ENCODE results near the gene STX3.
"Not testable (repeated sequence)": the region's sequence is repeated elsewhere in the genome, so short reads cannot be mapped to it uniquely, and the experiment has no call there.

The STX3 gene

GRCh38 chr11:59756845-59757244 is 1.7 kb downstream of the STX3 start:
- DNase-seq (ENCODE audit: low read depth in 1 of 2, low spot score in 1 of 2) = no peak

DNA sequence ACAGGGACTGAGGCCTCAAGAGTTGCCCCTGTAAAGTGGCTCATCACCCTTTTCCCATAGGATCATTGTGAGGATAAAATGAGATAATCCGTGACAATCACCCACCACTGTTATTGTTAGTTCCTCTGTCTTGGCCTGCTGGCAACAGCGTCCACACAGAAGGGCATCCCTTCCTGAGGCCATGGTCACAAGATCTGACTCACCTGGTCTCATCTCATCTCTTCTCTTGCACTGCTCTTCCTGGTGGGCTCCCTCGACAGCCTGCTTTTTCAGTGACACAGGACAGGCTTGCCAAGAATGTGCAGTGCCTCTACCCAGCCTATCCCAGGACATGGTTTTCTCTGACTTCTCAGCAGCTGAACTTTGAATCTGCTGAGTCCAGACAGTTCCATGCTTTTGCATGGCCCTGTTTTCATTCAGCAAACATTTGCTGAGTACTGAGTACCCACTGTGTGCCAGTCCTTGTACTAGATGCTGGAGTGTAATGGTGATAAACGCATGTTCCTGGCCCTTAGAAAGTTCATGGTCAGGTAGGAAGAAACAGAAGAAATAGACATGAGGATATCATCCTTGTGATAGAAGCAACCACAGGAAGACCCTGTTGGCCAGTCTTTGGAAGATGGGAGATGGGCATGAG is 3.3 kb downstream of the STX3 start:
- DNase-seq (ENCODE audit: low read depth in 1 of 2, low spot score in 1 of 2) = no peak

DNA sequence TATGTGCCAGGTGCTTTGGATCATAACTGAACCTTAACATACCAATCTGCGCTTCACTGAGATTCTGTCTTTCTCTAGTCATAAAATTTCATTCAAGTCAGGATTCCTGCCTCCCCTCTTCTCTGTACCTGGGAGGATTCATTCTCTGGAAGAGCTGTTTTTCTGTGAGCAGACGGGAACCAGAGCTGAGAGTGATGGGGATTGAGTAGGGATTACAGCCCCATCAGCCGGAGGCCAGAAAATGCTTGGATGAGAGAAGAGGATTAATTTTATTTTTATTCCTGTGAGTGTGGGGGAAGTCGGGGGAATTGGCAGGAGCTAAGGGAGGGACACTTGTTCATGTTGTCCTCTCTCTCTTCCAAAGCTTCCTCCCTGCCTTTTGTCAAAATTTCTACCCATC is 4.7 kb downstream of the STX3 start:
- DNase-seq (ENCODE audit: low read depth in 1 of 2, low spot score in 1 of 2) = no peak

GRCh38 chr11:59760771-59761170 is 5.6 kb downstream of the STX3 start:
- DNase-seq (ENCODE audit: low read depth in 1 of 2, low spot score in 1 of 2) = no peak

DNA sequence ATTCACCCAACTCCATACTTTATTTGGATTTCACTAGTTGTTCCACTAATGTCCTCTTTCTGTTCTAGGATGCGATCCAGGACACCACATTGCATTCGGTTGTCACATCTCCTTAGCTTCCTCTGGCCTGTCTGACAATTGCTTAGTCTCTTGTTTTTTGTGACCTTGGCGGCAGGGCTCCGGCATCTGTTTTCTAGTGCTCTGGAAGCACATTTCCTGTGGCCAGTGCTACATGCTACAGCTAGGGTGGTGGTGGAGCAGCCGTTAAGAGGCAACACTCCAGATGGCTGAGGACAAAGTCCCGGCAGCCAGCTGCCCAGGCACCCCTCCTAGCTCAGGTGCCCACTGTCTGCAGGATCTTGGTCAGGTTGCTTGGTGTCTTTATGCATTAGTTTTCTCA is 6.8 kb downstream of the STX3 start:
- DNase-seq (ENCODE audit: low read depth in 1 of 2, low spot score in 1 of 2) = no peak

GRCh38 chr11:59765068-59765735 is 10.0 kb downstream of the STX3 start:
- DNase-seq (ENCODE audit: low read depth in 1 of 2, low spot score in 1 of 2) = no peak

DNA sequence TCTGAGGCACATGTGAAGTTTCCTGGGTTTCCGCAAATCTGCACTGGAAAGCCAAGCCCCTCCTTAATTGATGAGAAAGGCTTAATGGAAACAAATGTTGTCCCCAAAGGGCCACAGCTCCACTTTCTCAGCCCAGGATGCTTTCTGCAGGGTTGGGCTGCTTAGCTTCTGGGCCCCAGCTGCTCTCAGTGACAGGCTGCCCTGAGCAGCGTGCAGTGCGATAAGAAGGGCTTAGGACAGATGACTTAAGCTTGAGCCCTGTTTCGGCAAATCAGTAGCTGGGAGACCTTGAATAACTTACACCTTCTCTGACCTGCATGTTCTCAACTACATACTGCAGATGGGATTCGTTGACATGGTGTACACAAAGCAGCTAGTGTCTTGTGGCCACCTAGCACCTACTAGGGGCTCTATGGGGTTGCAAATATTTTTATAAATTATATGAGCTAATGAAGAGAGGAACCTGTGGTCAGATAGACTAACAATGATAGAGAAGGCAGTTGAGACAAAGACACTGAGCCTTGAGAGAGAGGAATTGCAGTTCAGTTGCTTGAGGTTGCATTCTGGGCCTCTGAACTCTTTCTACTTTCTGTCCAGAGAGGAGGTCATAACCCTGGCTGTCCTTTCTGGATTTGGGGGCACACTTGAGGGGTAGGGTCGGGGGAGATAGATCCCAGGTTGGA is 11.5 kb downstream of the STX3 start:
- no peak for DNase-seq (ENCODE audit: low read depth in 1 of 2, low spot score in 1 of 2)

GRCh38 chr11:59767225-59767611 is 12.0 kb downstream of the STX3 start:
- DNase-seq (ENCODE audit: low read depth in 1 of 2, low spot score in 1 of 2) = no peak

DNA sequence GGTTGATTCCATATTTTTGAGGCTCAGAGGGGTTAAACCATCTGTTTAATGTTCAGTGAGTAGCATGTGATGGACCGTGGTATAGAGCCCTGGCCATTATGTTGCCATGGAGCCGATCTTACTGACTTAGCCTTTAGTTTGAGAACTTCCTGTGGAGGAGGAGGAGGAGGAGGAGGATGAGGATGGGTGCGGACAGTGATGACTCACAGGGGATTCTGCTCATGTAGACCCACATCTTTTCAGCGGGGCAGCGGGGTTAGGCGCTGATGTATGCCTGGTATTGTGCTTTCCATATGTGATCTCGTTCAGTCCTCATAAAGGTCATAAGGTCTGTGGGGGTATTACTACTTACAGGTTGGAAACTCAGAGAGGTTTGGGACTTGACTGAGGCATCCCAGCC is 13.9 kb downstream of the STX3 start:
- no peak for DNase-seq (ENCODE audit: low read depth in 1 of 2, low spot score in 1 of 2)

GRCh38 chr11:59769828-59770227 is 14.7 kb downstream of the STX3 start:
- no peak for DNase-seq (ENCODE audit: low read depth in 1 of 2, low spot score in 1 of 2)

DNA sequence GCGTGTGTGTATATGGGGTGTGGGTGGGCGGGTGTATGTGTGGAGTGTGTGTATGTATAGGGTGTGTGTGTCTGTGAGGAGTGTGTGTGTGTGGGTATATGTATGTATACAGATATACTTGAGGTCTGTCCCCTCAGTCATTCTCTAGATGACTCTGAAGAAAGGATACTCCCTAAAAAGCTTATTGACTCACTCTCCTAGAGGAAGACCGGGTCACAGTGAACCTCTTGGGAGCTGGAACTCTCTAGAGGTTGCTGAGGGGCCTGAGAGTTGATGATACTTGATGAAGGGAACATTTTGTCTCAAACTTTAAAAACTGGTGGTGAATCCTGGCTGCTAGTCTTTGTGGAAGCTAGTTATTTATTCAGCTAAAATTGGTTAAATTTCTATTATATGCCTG is 15.1 kb downstream of the STX3 start:
- no peak for DNase-seq (ENCODE audit: low read depth in 1 of 2, low spot score in 1 of 2)

DNA sequence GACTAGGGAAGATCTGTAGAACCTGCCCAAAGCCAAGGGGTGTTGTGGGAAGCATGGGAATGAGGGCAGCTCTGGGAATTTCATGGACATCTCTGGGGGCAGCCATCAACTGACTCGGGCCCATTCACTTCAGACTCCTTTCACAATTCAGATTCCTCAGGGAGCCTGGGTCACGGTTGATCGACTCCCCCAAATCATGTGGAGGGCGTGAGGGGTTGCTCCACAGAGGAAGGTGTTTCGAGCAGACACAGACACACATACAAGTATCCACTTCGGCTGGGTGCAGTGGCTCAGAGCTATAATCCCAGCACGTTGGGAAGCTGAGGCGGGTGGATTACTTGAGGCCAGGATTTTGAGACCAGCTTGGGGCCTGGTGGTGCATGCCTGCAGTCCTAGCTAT is 15.7 kb downstream of the STX3 start:
- DNase-seq (ENCODE audit: low read depth in 1 of 2, low spot score in 1 of 2) = no peak

GRCh38 chr11:59771605-59772004 is 16.4 kb downstream of the STX3 start:
- DNase-seq (ENCODE audit: low read depth in 1 of 2, low spot score in 1 of 2) = no peak

GRCh38 chr11:59773083-59773440 is 17.9 kb downstream of the STX3 start:
- no peak for DNase-seq (ENCODE audit: low read depth in 1 of 2, low spot score in 1 of 2)

- DNase-seq (ENCODE audit: low read depth in 1 of 2, low spot score in 1 of 2) = no peak
Measured at GRCh38 chr11:59776210-59777066, 21.3 kb downstream of the STX3 start.

- DNase-seq (ENCODE audit: low read depth in 1 of 2, low spot score in 1 of 2) = no peak
Measured at GRCh38 chr11:59777104-59777503, 21.9 kb downstream of the STX3 start.

DNA sequence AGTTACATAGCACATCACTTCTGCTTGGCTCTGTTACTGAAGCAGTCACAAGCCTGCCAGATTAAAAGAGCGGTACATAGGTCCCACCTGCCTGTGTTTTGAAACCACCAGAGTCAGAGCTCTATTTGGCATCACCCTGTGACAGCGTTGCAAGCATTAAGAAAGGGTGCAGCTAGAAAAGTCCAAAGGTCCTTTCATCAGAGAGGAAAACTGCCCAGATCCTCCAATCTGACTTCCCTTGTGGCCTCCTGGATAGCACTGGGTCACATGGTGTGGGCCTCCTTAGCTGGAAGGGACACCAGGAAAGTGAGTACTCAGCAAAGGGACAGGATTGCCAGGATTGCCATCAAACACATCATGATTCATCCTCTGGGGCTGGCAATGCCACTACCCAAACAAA is 22.9 kb downstream of the STX3 start:
- DNase-seq (ENCODE audit: low read depth in 1 of 2, low spot score in 1 of 2) = no peak

GRCh38 chr11:59779487-59779886 is 24.3 kb downstream of the STX3 start:
- no peak for DNase-seq (ENCODE audit: low read depth in 1 of 2, low spot score in 1 of 2)

GRCh38 chr11:59782080-59782479 is 26.9 kb downstream of the STX3 start:
- no peak for DNase-seq (ENCODE audit: low read depth in 1 of 2, low spot score in 1 of 2)

DNA sequence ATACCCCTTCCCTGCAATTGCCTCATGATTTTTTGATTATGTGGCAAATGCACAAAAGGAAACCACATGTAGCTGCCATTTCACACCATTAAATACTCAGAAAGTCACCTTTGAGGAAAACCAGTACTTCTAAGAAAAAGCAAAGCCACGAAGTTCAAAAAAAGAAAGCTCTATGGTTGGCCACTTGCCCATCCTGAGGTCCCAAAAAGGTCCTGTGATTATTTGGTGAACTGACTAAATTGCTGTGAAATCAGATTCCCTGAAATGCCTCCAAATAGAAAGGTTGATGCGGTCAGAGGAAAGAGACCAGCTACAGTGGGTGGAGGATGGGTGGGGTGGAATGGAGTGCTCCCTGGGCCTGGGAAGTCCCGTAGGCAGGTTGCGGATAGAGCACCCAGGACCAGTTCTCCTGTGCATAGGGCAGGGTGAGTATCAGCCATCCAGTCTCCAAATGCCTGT is 28.5 kb downstream of the STX3 start:
- no peak for DNase-seq (ENCODE audit: low read depth in 1 of 2, low spot score in 1 of 2)

- not testable (repeated sequence) for DNase-seq (ENCODE audit: low read depth in 1 of 2, low spot score in 1 of 2)
Measured at GRCh38 chr11:59784441-59784840, 29.3 kb downstream of the STX3 start.

- DNase-seq (ENCODE audit: low read depth in 1 of 2, low spot score in 1 of 2) = no peak
Measured at GRCh38 chr11:59785818-59786217, 30.6 kb downstream of the STX3 start.
